ENCODE results near the gene RARA.

The RARA gene

DNA sequence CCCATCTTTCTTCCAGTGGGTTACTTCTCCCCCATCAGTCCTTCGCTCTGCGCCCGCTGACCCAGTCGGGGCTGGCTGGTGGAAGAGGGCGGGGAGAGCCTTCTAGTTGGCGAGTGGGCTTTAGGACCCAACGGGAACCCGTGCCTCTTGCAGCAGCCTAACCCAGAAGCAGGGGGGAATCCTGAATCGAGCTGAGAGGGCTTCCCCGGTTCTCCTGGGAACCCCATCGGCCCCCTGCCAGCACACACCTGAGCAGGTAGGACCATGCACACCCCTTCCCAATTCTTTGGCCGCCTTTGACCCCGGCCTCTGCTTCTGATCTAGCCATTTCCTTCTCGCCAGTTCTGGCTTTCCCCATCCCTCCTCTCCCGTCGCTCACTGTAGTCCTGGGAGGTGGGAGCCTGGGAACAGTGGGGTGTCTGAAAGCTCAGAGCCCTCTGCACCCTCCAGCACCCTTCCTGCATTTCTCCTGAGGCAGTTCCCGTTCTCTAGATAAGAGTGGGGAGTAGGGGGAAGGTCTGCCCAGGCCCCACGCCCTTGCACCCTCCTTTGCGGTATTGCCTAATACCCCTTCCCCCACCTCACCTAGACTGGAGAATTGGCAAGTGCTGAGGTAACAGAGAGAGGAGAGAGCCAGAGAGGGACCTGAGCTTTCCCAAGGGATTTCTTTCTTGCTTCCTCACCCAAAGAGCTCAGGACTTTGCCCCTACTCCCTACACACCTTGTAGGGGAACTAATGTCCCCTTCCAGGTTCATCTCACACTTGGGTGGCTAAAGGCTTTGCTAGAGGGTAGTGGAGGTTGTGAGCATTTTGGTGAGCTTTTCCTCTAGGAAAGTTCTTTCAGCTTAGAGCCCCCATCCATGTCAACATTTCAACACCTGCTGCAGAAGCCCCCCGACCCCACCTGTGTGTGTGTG lies at the start of gene RARA:
Gene RARA (plus strand): TSS at position 150 of the 918 bp plus-strand sequence. CDS start 22,039 bp downstream, outside the sequence.
- DNase-seq (ENCODE audit: low spot score): no peak

GRCh38 chr17:40259505-40259904 lies 49.5 kb upstream of the RARA start:
- DNase-seq (ENCODE audit: low spot score): no peak

DNA sequence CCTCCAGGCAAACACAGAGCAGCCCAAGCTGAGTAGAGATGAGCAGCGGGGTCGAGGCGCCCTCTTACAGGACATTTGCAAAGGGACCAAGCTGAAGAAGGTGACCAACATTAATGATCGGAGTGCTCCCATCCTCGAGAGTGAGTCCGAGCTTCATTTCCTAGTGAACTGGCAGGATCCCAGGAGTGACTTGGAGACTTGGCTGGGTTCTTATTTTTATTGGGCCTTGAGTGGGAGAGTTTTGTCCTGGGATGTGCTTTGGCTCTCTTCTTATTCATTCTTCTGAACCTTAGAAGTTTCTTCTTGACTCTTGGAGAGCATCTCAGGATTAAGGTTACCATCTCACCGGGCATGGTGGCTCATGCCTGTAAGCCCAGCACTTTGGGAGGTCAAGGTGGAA lies 48.5 kb upstream of the RARA start:
- DNase-seq (ENCODE audit: low spot score): no peak

DNA sequence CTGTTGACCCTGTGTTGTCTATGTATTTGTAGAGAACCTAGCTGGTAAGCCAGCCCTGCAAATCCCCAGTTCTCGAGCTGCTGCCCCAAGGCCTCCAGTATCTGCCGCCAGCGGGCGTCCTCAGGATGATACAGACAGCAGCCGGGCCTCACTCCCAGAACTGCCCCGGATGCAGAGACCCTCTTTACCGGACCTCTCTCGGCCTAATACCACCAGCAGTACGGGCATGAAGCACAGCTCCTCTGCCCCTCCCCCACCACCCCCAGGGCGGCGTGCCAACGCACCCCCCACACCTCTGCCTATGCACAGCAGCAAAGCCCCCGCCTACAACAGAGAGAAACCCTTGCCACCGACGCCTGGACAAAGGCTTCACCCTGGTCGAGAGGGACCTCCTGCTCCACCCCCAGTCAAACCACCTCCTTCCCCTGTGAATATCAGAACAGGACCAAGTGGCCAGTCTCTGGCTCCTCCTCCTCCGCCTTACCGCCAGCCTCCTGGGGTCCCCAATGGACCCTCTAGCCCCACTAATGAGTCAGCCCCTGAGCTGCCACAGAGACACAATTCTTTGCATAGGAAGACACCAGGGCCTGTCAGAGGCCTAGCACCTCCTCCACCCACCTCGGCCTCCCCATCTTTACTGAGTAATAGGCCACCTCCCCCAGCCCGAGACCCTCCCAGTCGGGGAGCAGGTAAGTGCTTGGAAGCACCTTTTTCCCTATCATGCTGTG lies 44.4 kb upstream of the RARA start:
- no peak for DNase-seq (ENCODE audit: low spot score)

GRCh38 chr17:40265337-40265736 lies 43.6 kb upstream of the RARA start:
- DNase-seq (ENCODE audit: low spot score): no peak

DNA sequence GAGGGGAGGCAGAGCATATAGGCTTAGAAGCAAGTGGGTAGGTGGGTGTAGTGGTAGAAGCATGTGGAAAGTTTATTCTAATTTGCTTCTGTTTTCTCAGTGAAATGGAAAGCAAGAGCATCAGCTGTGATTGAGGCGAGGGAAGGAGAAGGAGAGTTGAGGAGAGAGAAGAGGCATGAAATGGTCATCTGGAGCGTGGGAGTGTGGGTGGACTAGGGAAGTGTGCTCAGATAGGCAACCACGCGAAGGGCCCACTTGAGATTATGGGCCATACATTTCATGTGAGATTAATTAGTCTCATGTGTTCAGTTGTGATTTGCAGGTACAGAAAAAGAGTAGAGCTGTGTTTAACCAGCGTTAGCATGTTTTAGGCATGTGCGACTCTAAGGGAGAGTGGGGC lies 42.1 kb upstream of the RARA start:
- DNase-seq (ENCODE audit: low spot score): no peak

DNA sequence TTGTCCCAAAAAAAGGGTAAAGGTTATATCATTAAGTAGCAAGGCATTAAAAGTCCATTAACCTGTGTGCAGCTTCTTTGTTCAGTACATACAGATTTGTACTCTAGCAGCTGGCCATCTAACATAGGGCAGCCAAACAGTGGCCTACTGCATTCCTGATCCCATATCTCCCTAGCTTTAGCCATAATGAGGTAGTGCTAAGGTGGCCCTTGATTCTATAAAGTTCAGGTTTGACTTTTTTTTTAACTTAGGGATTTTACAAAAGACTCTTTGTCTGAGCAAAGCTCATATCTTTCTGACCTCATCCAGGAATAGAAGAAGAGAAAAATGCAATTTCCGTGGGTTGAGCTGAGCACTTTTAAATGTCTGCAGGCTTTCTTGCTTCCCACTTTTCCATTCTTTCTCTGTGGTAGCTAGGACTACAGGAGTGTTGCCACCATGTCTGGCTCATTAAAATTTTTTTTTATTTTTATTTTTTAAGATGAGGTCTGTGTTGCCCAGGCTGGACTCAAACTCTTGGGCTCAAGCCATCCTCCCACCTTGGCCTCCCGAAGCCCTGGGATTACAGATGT lies 40.8 kb upstream of the RARA start:
- no peak for DNase-seq (ENCODE audit: low spot score)

DNA sequence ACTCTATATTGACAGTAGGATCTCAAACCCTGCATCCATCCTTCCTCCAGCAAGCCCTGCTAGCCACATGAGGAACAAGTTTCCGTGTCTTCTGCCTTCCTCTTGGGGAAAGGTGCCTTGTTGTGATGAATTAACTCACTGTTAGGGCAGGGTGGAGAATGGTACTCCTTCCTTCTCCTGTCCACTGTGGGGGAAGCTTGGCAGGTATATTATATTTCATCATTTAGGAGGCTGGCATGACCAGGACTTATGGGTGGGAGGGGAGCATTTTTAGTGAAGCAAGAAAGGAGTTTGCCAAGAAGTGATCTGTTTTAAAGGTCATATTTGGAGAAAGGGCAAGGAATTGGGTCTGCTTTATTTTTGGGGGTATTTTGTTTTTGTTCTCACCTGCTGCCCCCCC lies 30.6 kb upstream of the RARA start:
- DNase-seq (ENCODE audit: low spot score): no peak

DNA sequence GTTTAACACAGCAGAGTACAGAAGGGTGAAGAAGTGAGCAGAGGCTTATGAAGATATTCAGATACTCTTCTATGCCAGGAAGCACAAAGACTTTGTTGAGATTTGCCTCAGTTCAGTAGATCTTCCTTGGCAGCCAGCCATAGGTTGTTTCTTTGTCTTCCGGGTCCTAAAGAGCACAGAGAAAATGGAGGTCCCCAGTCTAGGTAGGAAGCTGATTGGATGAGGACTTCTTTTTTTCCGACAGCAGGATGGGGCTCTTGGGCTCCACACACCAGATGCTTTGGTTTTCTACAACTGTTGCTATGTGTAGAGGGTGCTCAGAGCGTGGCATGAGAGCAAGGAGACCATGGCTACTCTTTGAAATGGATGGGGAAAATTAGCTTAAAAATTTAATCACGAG lies 29.6 kb upstream of the RARA start:
- DNase-seq (ENCODE audit: low spot score): no peak

- DNase-seq (ENCODE audit: low spot score): no peak
These were observed 27.3 kb upstream of the RARA start for GRCh38 chr17:40281663-40282062.

GRCh38 chr17:40283662-40284061 lies 25.3 kb upstream of the RARA start:
- DNase-seq (ENCODE audit: low spot score): peak; percentile 91

DNA sequence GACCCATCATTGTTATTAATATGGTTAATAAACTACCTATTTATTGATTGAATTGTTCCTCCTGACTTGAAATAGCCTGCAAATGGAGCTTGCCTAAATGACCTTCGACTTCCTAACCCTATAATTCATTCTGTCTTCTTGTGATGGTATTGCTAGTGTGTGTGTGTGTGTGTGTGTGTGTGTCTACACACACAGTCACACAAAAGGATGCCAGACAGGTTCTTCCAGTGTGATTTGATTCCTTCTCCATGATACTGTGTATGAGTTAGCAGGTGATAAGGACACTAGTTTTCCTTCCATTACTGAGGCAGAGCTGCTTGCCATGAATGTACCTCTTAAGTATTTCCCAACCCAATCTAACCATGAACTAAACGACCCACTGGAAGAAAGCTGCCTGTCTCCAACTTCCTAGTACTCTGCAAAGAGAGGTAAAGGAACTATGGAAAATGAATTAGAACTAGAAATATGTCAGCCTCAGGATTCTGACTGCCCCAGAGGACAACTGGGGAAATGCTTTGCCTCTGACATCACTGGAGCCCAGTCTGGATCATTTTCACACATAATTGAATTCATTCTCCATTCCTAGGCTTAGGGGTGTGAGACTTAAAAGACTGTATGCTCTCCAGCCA lies 24.8 kb upstream of the RARA start:
- peak; percentile 42 for DNase-seq (ENCODE audit: low spot score)

DNA sequence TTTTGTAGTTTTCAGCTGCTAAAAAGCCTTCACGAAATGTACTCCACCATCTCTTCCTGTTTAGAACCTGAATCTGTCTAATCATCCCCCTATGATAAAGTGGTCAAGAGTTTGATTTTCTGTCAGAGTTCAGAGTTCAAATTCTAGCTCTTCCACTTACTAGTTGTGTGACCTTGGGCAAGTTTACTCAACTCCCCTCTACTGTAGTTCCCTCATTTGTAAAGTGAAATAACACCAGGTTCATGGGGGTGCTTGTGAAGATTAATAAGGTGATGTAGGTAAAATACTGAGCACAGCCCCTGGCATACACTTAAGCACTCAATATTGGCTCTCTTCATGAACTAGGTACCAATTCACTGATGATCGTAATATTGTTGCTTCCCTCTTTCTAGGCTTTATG lies 22.5 kb upstream of the RARA start:
- no peak for DNase-seq (ENCODE audit: low spot score)

DNA sequence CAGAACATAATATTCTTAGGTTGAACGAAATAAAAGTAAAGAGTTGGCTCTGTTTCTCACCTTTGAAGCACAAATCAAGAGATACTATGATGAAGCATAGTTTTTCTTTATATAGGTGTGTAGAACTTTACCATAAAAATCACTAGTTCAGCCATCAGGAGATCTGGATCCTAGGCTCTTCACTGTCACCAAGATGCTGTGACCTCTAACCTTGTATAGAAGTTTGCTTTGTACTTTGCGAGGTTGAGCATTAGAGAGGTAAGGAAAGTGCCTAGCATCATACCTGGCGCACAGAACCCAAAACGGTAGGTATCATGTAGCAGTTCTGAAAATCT lies 21.9 kb upstream of the RARA start:
- DNase-seq (ENCODE audit: low spot score): no peak

GRCh38 chr17:40287494-40288369 lies 21.2 kb upstream of the RARA start, which contains the start of gene CDC6:
CDC6 (plus strand) TSS chr17:40287879; CDS start chr17:40289421, 1,542 bp downstream.
- peak; percentile 98 for DNase-seq (ENCODE audit: low spot score)

DNA sequence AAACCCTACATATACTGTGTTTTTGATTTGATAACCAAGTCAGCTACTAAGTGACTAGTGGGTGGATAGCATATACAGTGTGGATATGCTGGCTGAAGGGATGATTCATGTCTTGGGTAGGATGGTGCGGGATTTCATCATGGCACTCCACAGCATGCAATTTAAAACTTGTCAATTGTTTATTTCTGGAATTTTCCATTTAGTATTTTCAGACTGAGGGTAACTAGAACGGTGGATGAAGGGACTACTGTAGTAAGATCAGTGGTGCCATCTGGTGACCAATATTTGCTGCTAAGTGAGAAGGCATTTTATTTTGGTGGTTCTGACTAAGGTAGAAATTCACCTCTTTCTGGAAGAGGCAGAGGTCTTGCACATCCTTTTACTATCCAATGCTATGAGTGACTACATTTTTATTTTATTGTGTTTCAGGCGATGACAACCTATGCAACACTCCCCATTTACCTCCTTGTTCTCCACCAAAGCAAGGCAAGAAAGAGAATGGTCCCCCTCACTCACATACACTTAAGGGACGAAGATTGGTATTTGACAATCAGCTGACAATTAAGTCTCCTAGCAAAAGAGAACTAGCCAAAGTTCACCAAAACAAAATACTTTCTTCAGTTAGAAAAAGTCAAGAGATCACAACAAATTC lies 18.2 kb upstream of the RARA start:
- DNase-seq (ENCODE audit: low spot score): peak; percentile 31

DNA sequence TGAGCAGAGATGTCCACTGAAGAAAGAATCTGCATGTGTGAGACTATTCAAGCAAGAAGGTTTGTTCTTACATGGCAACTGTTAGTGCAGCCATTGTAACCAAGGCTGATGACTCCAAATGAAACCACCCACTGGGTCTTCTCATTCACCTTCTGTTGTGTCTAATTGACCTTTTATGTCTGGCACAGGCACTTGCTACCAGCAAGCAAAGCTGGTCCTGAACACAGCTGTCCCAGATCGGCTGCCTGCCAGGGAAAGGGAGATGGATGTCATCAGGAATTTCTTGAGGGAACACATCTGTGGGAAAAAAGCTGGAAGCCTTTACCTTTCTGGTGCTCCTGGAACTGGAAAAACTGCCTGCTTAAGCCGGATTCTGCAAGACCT lies 17.7 kb upstream of the RARA start:
- no peak for DNase-seq (ENCODE audit: low spot score)

- no peak for DNase-seq (ENCODE audit: low spot score)
These were observed 15.6 kb upstream of the RARA start for GRCh38 chr17:40293363-40293762.

DNA sequence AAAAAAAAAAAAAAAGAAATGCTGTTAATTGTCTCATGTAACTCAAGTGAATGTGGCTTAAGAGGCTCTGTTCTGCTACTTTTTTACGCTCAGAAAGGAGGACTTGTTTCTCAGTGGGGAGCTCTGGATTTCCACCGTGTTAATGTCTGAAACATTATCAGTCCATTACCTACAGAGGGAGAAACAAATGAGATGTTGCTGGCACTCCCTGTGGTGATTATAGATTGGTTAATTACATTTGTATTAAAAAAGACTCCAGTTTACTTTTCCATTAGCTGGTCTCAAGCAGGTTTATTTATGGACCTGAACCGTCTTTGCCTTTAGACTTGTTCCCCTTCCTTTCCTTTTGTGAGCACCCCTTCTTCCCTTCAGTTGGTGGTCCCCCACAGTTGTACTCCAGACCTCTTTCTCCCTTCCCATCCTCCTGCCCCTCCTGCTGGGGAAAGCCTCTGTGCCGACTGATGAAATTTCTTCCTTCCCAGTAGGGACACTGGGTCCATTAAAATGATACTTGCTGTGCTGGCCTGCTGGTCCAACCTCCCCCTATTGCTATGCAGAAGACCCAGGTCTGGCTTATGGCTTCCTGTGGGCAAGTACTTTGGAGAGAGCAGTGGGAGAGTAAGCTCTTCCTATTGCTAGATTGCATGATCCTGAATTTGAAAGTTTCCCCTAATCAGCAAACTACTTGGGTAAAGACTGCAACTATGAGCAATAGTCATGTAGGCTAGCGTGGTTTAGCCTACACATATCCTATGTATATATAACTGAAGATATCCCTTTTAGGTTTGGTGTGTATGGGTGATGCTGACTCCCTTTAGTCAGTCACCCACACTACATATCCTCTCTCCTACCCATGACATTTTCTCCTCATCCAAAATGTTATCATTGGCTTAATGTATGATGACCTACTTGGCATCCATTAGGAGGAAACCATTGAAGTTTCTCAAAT lies 13.2 kb upstream of the RARA start:
- DNase-seq (ENCODE audit: low spot score): no peak

GRCh38 chr17:40297511-40297910 lies 11.5 kb upstream of the RARA start:
- no peak for DNase-seq (ENCODE audit: low spot score)
